K562 (cell line): ENCODE results near the gene NKAIN1. TPM values are rescaled to one million over a fixed set of nuclear protein-coding genes. Genes with fewer than 3 reads are reported as not detected.
A peak's percentile ranks its signal among the peaks of the same experiment; 100 is the strongest.

ENCODE experiments used
- CBX5 ChIP-seq: IDR thresholded peaks from 2 replicates; pipeline ENCODE4 v1.6.1; 2014; ENCODE audit warnings: low read depth, borderline replicate concordance
- EGR1 ChIP-seq: fragments of 450-650 bp; conservative IDR thresholded peaks from 2 replicates; pipeline ENCODE4 v1.6.1; 2017; ENCODE audit warnings: mild to moderate bottlenecking
- ELK3 ChIP-seq: fragments of 450-650 bp; formaldehyde crosslinking; IDR thresholded peaks from 2 replicates; pipeline ENCODE4 v1.4.0; 2020; ENCODE audit warnings: mild to moderate bottlenecking
- EP300 ChIP-seq: IDR thresholded peaks from 2 replicates; pipeline ENCODE4 v1.6.1; 2012; ENCODE audit warnings: low read length, improper control_type of control experiment
- HDAC6 ChIP-seq: IDR thresholded peaks from 2 replicates; pipeline ENCODE4 v1.6.1; 2012; ENCODE audit warnings: low read depth, mild to moderate bottlenecking, control low read depth, inconsistent platforms, low read length, moderate library complexity
- MEIS2 ChIP-seq: fragments of 450-650 bp; IDR thresholded peaks from 2 replicates; pipeline ENCODE4 v1.6.1; 2014; ENCODE audit warnings: mild to moderate bottlenecking; ENCODE audit not compliant: partially characterized antibody
- NEUROD1 ChIP-seq: fragments of 150-350 bp; IDR thresholded peaks from 2 replicates; pipeline ENCODE4 v1.6.1; 2014; ENCODE audit warnings: borderline replicate concordance, low read length, low read depth; ENCODE audit not compliant: partially characterized antibody
- NKRF ChIP-seq: fragments of 450-650 bp; IDR thresholded peaks from 2 replicates; pipeline ENCODE4 v1.6.1; 2016; ENCODE audit warnings: borderline replicate concordance
- NR2C1 ChIP-seq, 2 experiments: fragments of 450-650 bp; IDR thresholded peaks; 2 replicates each; pipeline ENCODE4 v1.6.1; 2017; ENCODE audit warnings: mild to moderate bottlenecking in 2 of 2, antibody characterized with exemption in 1 of 2, inconsistent platforms in 1 of 2, missing compliant biosample characterization in 1 of 2, missing genetic modification characterization in 1 of 2
- PBX2 ChIP-seq, 2 experiments: IDR thresholded peaks in 1 of 2; conservative IDR thresholded peaks in 1 of 2; 2 replicates each; pipeline ENCODE4 v1.6.1; 2016; ENCODE audit warnings: low read depth in 2 of 2, mild to moderate bottlenecking in 1 of 2, missing compliant biosample characterization in 1 of 2, missing genetic modification characterization in 1 of 2, moderate library complexity in 1 of 2
- SMARCB1 ChIP-seq: IDR thresholded peaks from 2 replicates; pipeline ENCODE4 v1.6.1; 2011; ENCODE audit warnings: improper control_type of control experiment, low read depth; ENCODE audit not compliant: insufficient read length
- USF1 ChIP-seq: sonication (generic); formaldehyde crosslinking; IDR thresholded peaks from 2 replicates; pipeline ENCODE4 v1.9.0; 2022; ENCODE audit warnings: mild to moderate bottlenecking, missing genetic modification reagents
- ZBTB7A ChIP-seq: IDR thresholded peaks from 2 replicates; pipeline ENCODE4 v1.6.1; 2011; ENCODE audit warnings: low read depth, mild to moderate bottlenecking, low read length, moderate library complexity, borderline replicate concordance; ENCODE audit not compliant: control insufficient read depth
- ZNF277 ChIP-seq: fragments of 250-450 bp; sonication (Bioruptor Pico); IDR thresholded peaks from 2 replicates; pipeline ENCODE4 v1.8.0; 2022; ENCODE audit warnings: inconsistent platforms, mild to moderate bottlenecking, moderate library complexity, borderline replicate concordance
- ZNF589 ChIP-seq: fragments of 200-800 bp; sonication (Bioruptor generic); IDR thresholded peaks from 2 replicates; pipeline ENCODE4 v1.6.1; 2016; ENCODE audit warnings: low read depth, missing genetic modification characterization, missing compliant biosample characterization
- ZNF717 ChIP-seq: fragments of 250-450 bp; sonication (Bioruptor Pico); IDR thresholded peaks from 2 replicates; pipeline ENCODE4 v1.5.0; 2021
- ZNF76 ChIP-seq: fragments of 250-450 bp; sonication (Bioruptor Pico); IDR thresholded peaks from 2 replicates; pipeline ENCODE4 v1.4.0; 2020; ENCODE audit warnings: mild to moderate bottlenecking, moderate library complexity, borderline replicate concordance
- ZNF778 ChIP-seq: fragments of 450-650 bp; formaldehyde crosslinking; IDR thresholded peaks from 2 replicates; pipeline ENCODE4 v1.4.0; 2020; ENCODE audit warnings: mild to moderate bottlenecking, moderate library complexity
- ZNF830 ChIP-seq: fragments of 250-450 bp; sonication (Bioruptor Pico); IDR thresholded peaks from 2 replicates; pipeline ENCODE4 v1.5.0; 2021; ENCODE audit warnings: mild to moderate bottlenecking
- polyA plus RNA-seq, 8 experiments: library from polyadenylated mRNA; depleted of rRNA in 4 of 8; stranded (reverse) in 5 of 8; unstranded in 3 of 8; fragments of >200 nt; fragmentation: Nextera tagmentation in 2 of 8; fragmentation: Illumina TruSeq in 1 of 8; extraction: Ambion mirVana in 2 of 8; extraction: Trizol in 1 of 8; gene quantifications; 2 replicates each; pipeline versions ENCODE4 v1.2.1 to v1.2.3, GENCODE V29; 2011 to 2014; ENCODE audit warnings: inconsistent platforms in 1 of 8, missing spikeins in 1 of 8
- total RNA-seq, 7 experiments: library from RNA; depleted of rRNA in 6 of 7; stranded (reverse); fragments of >200 nt in 6 of 7; fragmentation: Illumina TruSeq in 2 of 7; extraction: Trizol in 2 of 7; gene quantifications; 2 replicates each; pipeline versions ENCODE4 v1.2.1 to v1.2.3, GENCODE V29; 2011 to 2021; ENCODE audit warnings: low replicate concordance in 1 of 7

The NKAIN1 gene
- total and polyA plus RNA-seq, 9 of the 15 experiments (the other 6 are each of a cell fraction or from before 2014, with no cell fraction given), result 0.03 to 0.22 (median 0.04) TPM; not detected in 3

GRCh38 chr1:31159869-31160611 lies 79.6 kb downstream of the NKAIN1 start (continued):
- TF ChIP-seq NKRF, result no peak
- peak; percentile 66 for TF ChIP-seq SMARCB1
- TF ChIP-seq ZNF778 (CRISPR knock-in tag), result no peak
- TF ChIP-seq ZNF589, result peak; percentile 60; the same call in 1 of the 2 replicates
- TF ChIP-seq NEUROD1, result no peak
- TF ChIP-seq ZNF830 (CRISPR knock-in tag), result no peak
- peak; percentile 64 for TF ChIP-seq EP300
- TF ChIP-seq USF1 (CRISPR knock-in tag), result peak; percentile 81
- TF ChIP-seq ZNF717 (CRISPR knock-in tag), result no peak
- TF ChIP-seq HDAC6, result no peak
- no peak for TF ChIP-seq ZNF277 (CRISPR knock-in tag)
- no peak for TF ChIP-seq MEIS2
- peak; percentile 91 for TF ChIP-seq ZNF76
- no peak for TF ChIP-seq PBX2 (CRISPR knock-in tag; IDR thresholded peaks at IDR 0.05; ENCODE audit: low read depth)
- no peak for TF ChIP-seq PBX2 (tag; conservative IDR thresholded peaks at IDR 0.05; ENCODE audit: low read depth)
- TF ChIP-seq ELK3 (CRISPR knock-in tag), result peak; percentile 69; the same call in 1 of the 2 replicates
- no peak for TF ChIP-seq EGR1
- TF ChIP-seq ZBTB7A, result peak; percentile 69; the same call in 1 of the 2 replicates
- no peak for TF ChIP-seq NR2C1 (IDR thresholded peaks at IDR 0.05)
- peak; percentile 73 for TF ChIP-seq NR2C1 (tag; IDR thresholded peaks at IDR 0.05)
- no peak for TF ChIP-seq CBX5
